ENCODE data around the gene PTPN20.

PTPN20 gene

GRCh38 chr10:47022311-47023131, 111.3 kb downstream of the PTPN20 start:
- no peak for DNase-seq

- DNase-seq: no peak
Measured at GRCh38 chr10:47023237-47024045, 112.2 kb downstream of the PTPN20 start.

GRCh38 chr10:47024046-47024322, 112.8 kb downstream of the PTPN20 start:
- DNase-seq: no peak

- peak; percentile 30 for DNase-seq
Measured at GRCh38 chr10:47024399-47025252, 113.4 kb downstream of the PTPN20 start.

- DNase-seq: no peak
Measured at GRCh38 chr10:47025253-47025539, 114.0 kb downstream of the PTPN20 start.

- DNase-seq: no peak
Measured at GRCh38 chr10:47025540-47026300, 114.5 kb downstream of the PTPN20 start.

- DNase-seq: no peak
Measured at GRCh38 chr10:47026301-47027107, 115.3 kb downstream of the PTPN20 start.

- DNase-seq: no peak
Measured at GRCh38 chr10:47027108-47027783, 116.0 kb downstream of the PTPN20 start.

- DNase-seq: no peak
Measured at GRCh38 chr10:47027784-47028260, 116.6 kb downstream of the PTPN20 start.

GRCh38 chr10:47028466-47028865, 117.2 kb downstream of the PTPN20 start:
- DNase-seq: no peak

GRCh38 chr10:47029181-47030009, 118.2 kb downstream of the PTPN20 start:
- no peak for DNase-seq

GRCh38 chr10:47030191-47030703, 119.0 kb downstream of the PTPN20 start:
- DNase-seq: no peak

- no peak for DNase-seq
Measured at GRCh38 chr10:47031211-47031900, 120.1 kb downstream of the PTPN20 start.

- no peak for DNase-seq
Measured at GRCh38 chr10:47031901-47032465, 120.8 kb downstream of the PTPN20 start.

- no peak for DNase-seq
Measured at GRCh38 chr10:47033081-47033480, 121.9 kb downstream of the PTPN20 start.

GRCh38 chr10:47033541-47034270, 122.5 kb downstream of the PTPN20 start:
- no peak for DNase-seq

- DNase-seq: no peak
Measured at GRCh38 chr10:47034441-47035051, 123.3 kb downstream of the PTPN20 start.

All from NCI-H1694 treated with DMSO at 0.1 percent for 48 hours (cell line).